HCT116 (cell line): ENCODE data around the gene STAC. TPM values are rescaled to one million over a fixed set of nuclear protein-coding genes. Genes with fewer than 3 reads are reported as not detected.

ENCODE experiments used
- ATAC-seq: fragments of 200-7000 bp; cut with Tn5 transposase; 2 replicates; pipeline ENCODE4 v1.9.1; 2020; ENCODE audit warnings: mild to moderate bottlenecking, moderate library complexity
- BruUV-seq: library from RNA; stranded (reverse); fragments of 400-500 nt; replicated peaks from 2 replicates; lab custom pipeline; 2021; lab: Mats Ljungman, UMichigan
- CTCF ChIA-PET: fragments of 300-600 bp; sonication (Branson Sonifier 250); formaldehyde crosslinking; loops from one replicate; lab custom pipeline; 2021; ENCODE audit warnings: antibody characterized with exemption; lab: Charles Lee
- POLR2A ChIA-PET: fragments of 300-600, 350-600 bp; sonication (Branson Sonifier 250); formaldehyde crosslinking; loops from one replicate; lab custom pipeline; 2021; ENCODE audit warnings: antibody characterized with exemption; lab: Charles Lee
- RAD21 ChIA-PET, 2 experiments: fragments of 300-600 bp; sonication (Branson Sonifier 250); formaldehyde crosslinking; loops; one replicate each; lab custom pipeline; 2023; ENCODE audit warnings: low total read pairs in 2 of 2; ENCODE audit not compliant: uncharacterized antibody in 2 of 2, unreplicated experiment in 2 of 2, low non-redundant PET in 1 of 2; lab: Charles Lee
- DNase-seq: peaks from one replicate; pipeline ENCODE4 v3.0.0-alpha.2; 2010; ENCODE audit warnings: low read depth, low spot score
- H2AFZ ChIP-seq: fragments of 200-600 bp; shearing (Covaris generic), sonication (generic); 2 replicates; pipeline ENCODE4 v1.6.1; 2017; ENCODE audit warnings: low read depth, mixed run types, mixed read lengths, antibody characterized with exemption, low read length; ENCODE audit not compliant: poor library complexity, severe bottlenecking
- H3K27ac ChIP-seq: 2 replicates; pipeline ENCODE4 v1.5.1; 2012; ENCODE audit warnings: low read depth, low read length
- H3K27me3 ChIP-seq: fragments of 200-600 bp; sonication (generic); 2 replicates; pipeline ENCODE4 v1.6.1; 2016; ENCODE audit warnings: mixed run types, low read length, mixed read lengths; ENCODE audit not compliant: insufficient read depth
- H3K36me3 ChIP-seq, 2 experiments: fragments of 200-500 bp in 1 of 2; fragments of 200-600 bp in 1 of 2; sonication (Bioruptor generic) in 1 of 2; sonication (generic) in 1 of 2; 2 replicates each; pipeline versions ENCODE4 v1.5.1 to v1.6.1; 2014 to 2016; ENCODE audit warnings: low read length in 2 of 2, inconsistent platforms in 1 of 2, mixed read lengths in 1 of 2, mixed run types in 1 of 2; ENCODE audit not compliant: insufficient read depth in 2 of 2, control insufficient read depth in 1 of 2
- H3K4me1 ChIP-seq, 2 experiments: fragments of 200-600 bp in 1 of 2; sonication (generic) in 1 of 2; 2 replicates each; pipeline versions ENCODE4 v1.5.1 to v1.6.1; 2012 to 2017; ENCODE audit warnings: low read length in 2 of 2, inconsistent platforms in 1 of 2, mild to moderate bottlenecking in 1 of 2, mixed read lengths in 1 of 2, mixed run types in 1 of 2, moderate library complexity in 1 of 2; ENCODE audit not compliant: insufficient read depth in 2 of 2, control insufficient read depth in 1 of 2
- H3K4me2 ChIP-seq: fragments of 200-600 bp; sonication (generic); 2 replicates; pipeline ENCODE4 v1.6.1; 2017; ENCODE audit warnings: mixed run types, low read length, mixed read lengths
- H3K4me3 ChIP-seq, 2 experiments: fragments of 200-600 bp in 1 of 2; sonication (generic) in 1 of 2; replicated peaks in 1 of 2; 2 replicates each; pipeline ENCODE4 v1.5.1; 2011 to 2016; ENCODE audit warnings: low read length in 2 of 2, control low read depth in 1 of 2, low read depth in 1 of 2, mild to moderate bottlenecking in 1 of 2, mixed read lengths in 1 of 2, mixed run types in 1 of 2
- H3K79me2 ChIP-seq: fragments of 200-600 bp; sonication (generic); 2 replicates; pipeline ENCODE4 v1.6.1; 2017; ENCODE audit warnings: mild to moderate bottlenecking, mixed run types, low read length, moderate library complexity, mixed read lengths; ENCODE audit not compliant: insufficient read depth
- H3K9ac ChIP-seq: fragments of 200-600 bp; sonication (generic); 2 replicates; pipeline ENCODE4 v1.6.1; 2016; ENCODE audit warnings: low read length, mixed read lengths
- H3K9me2 ChIP-seq: fragments of 200-600 bp; sonication (generic), shearing (Covaris generic); 2 replicates; pipeline ENCODE4 v1.6.1; 2017; ENCODE audit warnings: mixed run types, mild to moderate bottlenecking, moderate library complexity; ENCODE audit not compliant: insufficient read depth
- H3K9me3 ChIP-seq, 2 experiments: fragments of 200-500 bp in 1 of 2; fragments of 200-600 bp in 1 of 2; sonication (Bioruptor generic) in 1 of 2; sonication (generic) in 1 of 2; 2 replicates each; pipeline ENCODE4 v1.6.1; 2014 to 2017; ENCODE audit warnings: low read length in 2 of 2, mixed read lengths in 2 of 2, inconsistent platforms in 1 of 2, low read depth in 1 of 2, mild to moderate bottlenecking in 1 of 2, mixed run types in 1 of 2, moderate library complexity in 1 of 2; ENCODE audit not compliant: control insufficient read depth in 1 of 2, insufficient read depth in 1 of 2
- H4K20me1 ChIP-seq: fragments of 200-600 bp; sonication (generic), shearing (Covaris generic); 2 replicates; pipeline ENCODE4 v1.6.1; 2017; ENCODE audit warnings: mixed run types, mild to moderate bottlenecking, moderate library complexity; ENCODE audit not compliant: insufficient read depth
- ATF3 ChIP-seq: IDR thresholded peaks from 2 replicates; pipeline ENCODE4 v1.6.1; 2012
- CBX3 ChIP-seq: IDR thresholded peaks from 2 replicates; pipeline ENCODE4 v1.6.1; 2012; ENCODE audit warnings: low read depth
- CEBPB ChIP-seq: IDR thresholded peaks from 2 replicates; pipeline ENCODE4 v1.6.1; 2012; ENCODE audit warnings: low read depth
- CTCF ChIP-seq, 3 experiments: fragments of 200-600 bp in 1 of 3; sonication (generic) in 1 of 3; IDR thresholded peaks in 2 of 3; conservative IDR thresholded peaks in 1 of 3; 2 replicates each; pipeline ENCODE4 v1.5.1; 2012 to 2017; ENCODE audit warnings: low read depth in 2 of 3, low read length in 2 of 3, antibody characterized with exemption in 1 of 3, borderline replicate concordance in 1 of 3, control low read depth in 1 of 3, mild to moderate bottlenecking in 1 of 3, mixed read lengths in 1 of 3, mixed run types in 1 of 3, moderate library complexity in 1 of 3; ENCODE audit not compliant: insufficient read depth in 1 of 3
- EGR1 ChIP-seq: IDR thresholded peaks from 2 replicates; pipeline ENCODE4 v1.6.1; 2012; ENCODE audit warnings: low read depth
- EZH2phosphoT487 ChIP-seq: fragments of 200-600 bp; IDR thresholded peaks from 2 replicates; pipeline ENCODE4 v1.6.1; 2018; ENCODE audit warnings: antibody characterized with exemption, borderline replicate concordance
- JUND ChIP-seq: IDR thresholded peaks from 2 replicates; pipeline ENCODE4 v1.6.1; 2012
- MAX ChIP-seq: IDR thresholded peaks from 2 replicates; pipeline ENCODE4 v1.6.1; 2012
- POLR2A ChIP-seq: IDR thresholded peaks from 2 replicates; pipeline ENCODE4 v1.7.0; 2011; ENCODE audit warnings: borderline replicate concordance; ENCODE audit not compliant: insufficient read depth, insufficient read length; ENCODE audit errors: extremely low read depth
- RAD21 ChIP-seq: IDR thresholded peaks from 2 replicates; pipeline ENCODE4 v1.6.1; 2012; ENCODE audit warnings: low read depth, mild to moderate bottlenecking
- REST ChIP-seq: IDR thresholded peaks from 2 replicates; pipeline ENCODE4 v1.6.1; 2012; ENCODE audit warnings: low read depth
- SIN3A ChIP-seq: IDR thresholded peaks from 2 replicates; pipeline ENCODE4 v1.6.1; 2012; ENCODE audit warnings: low read depth
- SRF ChIP-seq: IDR thresholded peaks from 2 replicates; pipeline ENCODE4 v1.6.1; 2012; ENCODE audit warnings: low read depth
- ZBTB33 ChIP-seq: IDR thresholded peaks from 2 replicates; pipeline ENCODE4 v1.6.1; 2011; ENCODE audit warnings: mild to moderate bottlenecking, low read length, moderate library complexity; ENCODE audit not compliant: insufficient replicate concordance; ENCODE audit errors: extremely low read depth
- ZFX ChIP-seq: fragments of 450-650 bp; IDR thresholded peaks from 2 replicates; pipeline ENCODE4 v1.6.1; 2017
- ZNF274 ChIP-seq: fragments of 200-500 bp; sonication (Bioruptor generic); IDR thresholded peaks from 2 replicates; pipeline ENCODE4 v1.6.1; 2014; ENCODE audit warnings: mild to moderate bottlenecking, low read depth, low read length, inconsistent platforms
- intact Hi-C: fragments of 100-400 bp; cut with micrococcal nuclease; formaldehyde crosslinking; loops from 2 replicates; pipeline ENCODE4 v1.10.0; 2022
- total RNA-seq: library from RNA; stranded (reverse); gene quantifications from one replicate; pipeline ENCODE4 v1.2.1, GENCODE V29; 2021; ENCODE audit not compliant: unreplicated experiment

STAC gene
- total RNA-seq, 1 experiment from 2014 or later: not detected

- Histone ChIP-seq H2AFZ (no peak overlapping the region), H3K27ac (no peak overlapping the region), H3K9me3 (no peaks in the 10 kb centered on the region), H3K9me2 (no peaks in the 10 kb centered on the region), H3K36me3 (no peaks in the 10 kb centered on the region), H3K9ac (no peak overlapping the region), H3K4me3 (no peak overlapping the region), H3K4me2 (no peak overlapping the region), H3K79me2 (no peaks in the 10 kb centered on the region), H3K27me3 (no peaks in the 10 kb centered on the region), H3K4me1 (no peaks in the 10 kb centered on the region), H4K20me1 (no peaks in the 10 kb centered on the region)
- RAD21 ChIA-PET: no interaction called here
- CTCF ChIA-PET: no interaction called here
- intact Hi-C loops: no loop called here
- TF ChIP-seq EZH2phosphoT487: no peak
- no peak for TF ChIP-seq ZNF274
- no peak for TF ChIP-seq MAX
- TF ChIP-seq ZFX: no peak
- no peak for TF ChIP-seq ZBTB33
- TF ChIP-seq RAD21: no peak
- no peak for TF ChIP-seq CBX3
- TF ChIP-seq CEBPB: no peak
- TF ChIP-seq REST: no peak
- TF ChIP-seq SIN3A: no peak
- no peak for TF ChIP-seq SRF
- TF ChIP-seq EGR1: no peak
- TF ChIP-seq POLR2A: no peak
- TF ChIP-seq CTCF (IDR thresholded peaks at IDR 0.05 in 2 of 3, conservative IDR thresholded peaks at IDR 0.05 in 1 of 3; ENCODE audit: borderline replicate concordance in 1 of 3, insufficient read depth in 1 of 3, low read depth in 2 of 3, low read length in 2 of 3): no peak
- no peak for TF ChIP-seq JUND
- TF ChIP-seq ATF3: no peak
- ATAC-seq (no peak), DNase-seq (no peak)
- BruUV-seq: no TSS peak
- POLR2A ChIA-PET: no interaction called here
Measured at GRCh38 chr3:36417237-36417636, 36.9 kb downstream of the STAC start.
